Measurements from ENCODE around the gene NKX3-2. TPM values are rescaled to one million over a fixed set of nuclear protein-coding genes. Genes with fewer than 3 reads are reported as not detected.

NKX3-2 gene
- total and polyA plus RNA-seq, 2 experiments from 2014 or later: under 0.01 TPM; not detected in 1

DNA sequence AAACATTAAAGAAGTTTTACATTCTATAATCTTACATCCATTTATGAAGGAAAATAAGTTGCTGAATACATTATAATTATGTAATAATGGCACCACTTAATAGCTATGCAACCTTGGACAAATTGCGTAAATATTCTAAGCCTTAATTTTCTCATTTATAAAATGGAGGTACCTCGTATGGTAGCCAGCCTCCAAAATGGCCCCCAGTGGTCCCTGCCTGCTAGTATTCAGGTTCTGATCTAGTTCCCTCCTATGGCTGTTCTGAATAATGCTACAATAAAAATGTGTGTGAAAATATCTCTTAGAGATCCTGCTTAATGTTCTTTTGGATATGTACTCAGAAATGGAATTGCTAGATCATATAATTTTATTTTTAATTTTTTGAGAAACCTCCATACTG is 11.0 kb upstream of the NKX3-2 start:
- Histone ChIP-seq H3K9me2 (ENCODE audit: insufficient read depth) (no peaks in the 10 kb centered on the region), H2AFZ (no peak overlapping the region), H3K9ac (no peak overlapping the region), H3K36me3 (ENCODE audit: low read depth) (no peaks in the 10 kb centered on the region), H3K27ac (no peak overlapping the region), H3K4me1 (ENCODE audit: insufficient read depth) (peaks cover 16% of the 10 kb centered on the region), H3K27me3 (replicated peaks; ENCODE audit: insufficient read depth) (peaks cover 6% of the 10 kb centered on the region), H3K4me2 (ENCODE audit: unreplicated experiment) (no peak overlapping the region), H3K4me3 (no peak overlapping the region), H3K79me2 (ENCODE audit: insufficient read depth) (no peaks in the 10 kb centered on the region), H3F3A (ENCODE audit: insufficient read depth) (peaks cover 8% of the 10 kb centered on the region), H3K9me3 (ENCODE audit: low read depth) (no peaks in the 10 kb centered on the region), H4K20me1 (ENCODE audit: insufficient read depth) (no peaks in the 10 kb centered on the region)
- 19 to 35% methylated on average over 2 of the region's 2 CpGs for whole genome bisulfite sequencing, 2 experiments (ENCODE audit: low coverage in 1 of 2, low lambda C conversion rate in 2 of 2, missing lambda C conversion rate in 2 of 2)
- TF ChIP-seq EZH2 (IDR thresholded peaks at IDR 0.05; ENCODE audit: insufficient read depth, poor library complexity, severe bottlenecking) (no peak), EZH2phosphoT487 (IDR thresholded peaks at IDR 0.05; ENCODE audit: insufficient read depth, low read depth) (no peak)
- in situ Hi-C loops (cut with MboI): loop anchor here (10.0 kb wide), 1 partner anchor 821 kb away; no protein-coding TSS in a partner anchor
- DNase-seq: no peak

DNA sequence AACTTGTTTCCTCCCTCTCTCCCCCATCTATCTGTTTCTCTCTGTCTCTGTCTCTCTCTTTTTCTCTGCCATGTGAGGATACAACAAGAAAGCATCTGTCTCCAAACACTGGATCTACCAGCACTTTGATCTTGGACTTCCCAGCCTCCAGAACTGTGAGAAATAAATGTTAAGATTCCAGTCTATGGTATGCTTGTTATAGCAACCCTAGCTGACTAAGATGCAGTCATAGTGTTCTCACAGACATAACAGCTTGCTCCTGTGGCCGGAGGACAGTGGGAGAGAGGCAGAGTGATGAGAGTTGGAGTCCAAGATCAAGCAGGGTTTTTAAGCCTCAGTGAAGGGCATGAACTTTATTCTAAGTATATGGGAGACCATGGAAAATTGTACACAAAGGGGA is 8.8 kb upstream of the NKX3-2 start:
- no peak overlapping the region for H3K4me2 ChIP-seq (ENCODE audit: unreplicated experiment)
- no peaks in the 10 kb centered on the region for H4K20me1 ChIP-seq (ENCODE audit: insufficient read depth)
- TF ChIP-seq EZH2 (IDR thresholded peaks at IDR 0.05; ENCODE audit: insufficient read depth, poor library complexity, severe bottlenecking) (no peak), EZH2phosphoT487 (IDR thresholded peaks at IDR 0.05; ENCODE audit: insufficient read depth, low read depth) (no peak)
- no peak overlapping the region for H3K9ac ChIP-seq
- in situ Hi-C loops (cut with MboI): loop anchor here (5.0 to 10.0 kb wide), 2 partner anchors 701 to 818 kb away; no protein-coding TSS in a partner anchor
- H3K9me3 ChIP-seq (ENCODE audit: low read depth): no peaks in the 10 kb centered on the region
- no peak overlapping the region for H2AFZ ChIP-seq
- no peak for DNase-seq
- H3K27ac ChIP-seq: no peak overlapping the region
- 57 to 83% methylated on average over 1 of the region's 1 CpG for WGBS, 2 experiments (ENCODE audit: low coverage in 1 of 2, low lambda C conversion rate in 2 of 2, missing lambda C conversion rate in 2 of 2)
- H3K36me3 ChIP-seq (ENCODE audit: low read depth): no peaks in the 10 kb centered on the region
- no peaks in the 10 kb centered on the region for H3K9me2 ChIP-seq (ENCODE audit: insufficient read depth)
- H3F3A ChIP-seq (ENCODE audit: insufficient read depth): no peaks in the 10 kb centered on the region
- no peaks in the 10 kb centered on the region for H3K79me2 ChIP-seq (ENCODE audit: insufficient read depth)
- H3K4me3 ChIP-seq: no peak overlapping the region
- H3K4me1 ChIP-seq (ENCODE audit: insufficient read depth): no peaks in the 10 kb centered on the region
- peaks cover 22% of the 10 kb centered on the region for H3K27me3 ChIP-seq (replicated peaks; ENCODE audit: insufficient read depth)

DNA sequence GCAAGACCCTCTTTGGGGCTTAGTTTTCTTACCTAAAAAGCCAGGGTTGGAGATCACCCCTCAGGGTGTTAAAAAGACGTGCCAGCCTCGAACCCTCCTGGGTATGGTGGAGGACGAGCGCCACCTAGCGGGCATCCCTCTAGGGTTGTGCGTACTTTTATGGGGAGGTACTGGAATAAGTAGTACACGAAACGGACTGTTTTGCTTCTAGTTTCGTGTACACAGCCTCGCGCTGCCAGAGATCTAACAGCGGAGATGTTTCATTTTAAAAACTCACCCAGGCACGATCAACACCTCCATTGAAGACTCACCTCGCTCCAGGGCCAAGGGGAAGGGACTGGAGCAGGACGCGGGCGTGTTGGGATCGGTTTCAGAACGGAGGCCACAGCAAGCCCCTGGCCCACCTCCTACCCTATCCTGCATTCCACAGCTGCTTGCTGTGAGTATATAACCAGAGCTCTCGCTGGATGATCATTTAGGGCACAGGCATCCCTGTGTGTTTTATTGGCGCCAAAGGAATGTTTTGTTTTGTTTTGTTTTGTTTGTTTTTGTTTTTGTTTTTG is 4.8 kb upstream of the NKX3-2 start:
- H3K27me3 ChIP-seq (replicated peaks; ENCODE audit: insufficient read depth): peaks cover 53% of the 10 kb centered on the region
- no peaks in the 10 kb centered on the region for H4K20me1 ChIP-seq (ENCODE audit: insufficient read depth)
- peak overlapping the region; percentile 74 for H3K4me3 ChIP-seq
- in situ Hi-C loops (cut with MboI): no loop called here
- H3K4me2 ChIP-seq (ENCODE audit: unreplicated experiment): peak overlapping the region; percentile 94
- peak overlapping the region; percentile 90 for H2AFZ ChIP-seq
- peak; percentile 74 for DNase-seq
- H3K79me2 ChIP-seq (ENCODE audit: insufficient read depth): no peaks in the 10 kb centered on the region
- no peaks in the 10 kb centered on the region for H3K9me2 ChIP-seq (ENCODE audit: insufficient read depth)
- H3K4me1 ChIP-seq (ENCODE audit: insufficient read depth): no peaks in the 10 kb centered on the region; the same call in 1 of the 2 replicates
- 8 to 9% methylated on average over 21 of the region's 21 CpGs for WGBS, 2 experiments (ENCODE audit: low coverage in 1 of 2, low lambda C conversion rate in 2 of 2, missing lambda C conversion rate in 2 of 2)
- TF ChIP-seq EZH2phosphoT487 (IDR thresholded peaks at IDR 0.05; ENCODE audit: insufficient read depth, low read depth) (no peak), EZH2 (IDR thresholded peaks at IDR 0.05; ENCODE audit: insufficient read depth, poor library complexity, severe bottlenecking) (no peak)
- no peaks in the 10 kb centered on the region for H3K36me3 ChIP-seq (ENCODE audit: low read depth)
- H3F3A ChIP-seq (ENCODE audit: insufficient read depth): no peaks in the 10 kb centered on the region
- no peak overlapping the region for H3K9ac ChIP-seq
- no peak overlapping the region for H3K27ac ChIP-seq
- H3K9me3 ChIP-seq (ENCODE audit: low read depth): no peaks in the 10 kb centered on the region

DNA sequence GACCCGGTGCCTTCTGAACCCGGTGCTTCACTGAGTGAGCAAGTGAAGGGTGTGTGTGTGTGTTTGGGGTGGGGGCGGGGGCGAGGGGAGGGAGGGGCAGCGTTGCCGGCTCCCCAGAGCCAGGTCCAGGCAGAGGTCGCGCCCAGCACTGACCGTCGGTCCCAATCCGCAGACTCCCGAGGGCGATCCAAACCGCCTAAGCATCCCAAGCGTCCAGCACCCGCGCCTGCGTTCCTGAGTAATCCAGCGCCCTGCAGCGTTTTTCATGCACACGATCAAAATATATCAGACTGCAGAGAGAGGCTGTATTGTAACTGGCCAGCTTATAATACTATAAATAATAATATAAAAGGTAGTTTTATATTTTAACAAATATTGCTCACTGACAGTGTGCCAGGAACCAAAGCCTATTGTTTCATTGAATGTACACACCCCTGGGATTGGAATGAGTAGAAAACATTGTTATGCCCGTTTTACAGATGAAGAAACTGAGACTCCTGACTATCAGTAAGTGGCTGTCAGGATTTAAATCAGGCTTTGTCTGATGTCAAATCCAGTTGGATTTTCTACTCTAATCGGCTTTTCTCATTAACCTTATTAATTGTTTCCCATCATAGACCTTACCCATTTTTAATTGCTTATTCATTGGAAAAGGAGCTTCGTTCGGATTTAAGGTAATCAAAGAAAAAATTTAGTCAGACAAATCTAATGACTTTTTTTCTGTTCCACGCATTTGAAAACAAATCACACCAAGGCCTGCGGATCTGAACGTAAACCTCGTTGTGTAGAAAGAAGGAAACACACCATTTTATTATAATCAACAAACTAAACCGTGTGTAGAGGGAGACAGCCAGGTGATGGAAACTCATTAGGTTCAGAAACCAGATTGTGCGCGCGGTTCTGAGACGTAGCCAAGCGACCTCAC is 4.0 kb upstream of the NKX3-2 start:
- Histone ChIP-seq H3K79me2 (ENCODE audit: insufficient read depth) (no peaks in the 10 kb centered on the region), H3K36me3 (ENCODE audit: low read depth) (no peaks in the 10 kb centered on the region), H3K4me3 (peak overlapping the region; percentile 74; the same call in 1 of the 2 replicates), H3K27me3 (replicated peaks; ENCODE audit: insufficient read depth) (peaks cover 53% of the 10 kb centered on the region), H3K9ac (no peak overlapping the region), H2AFZ (no peak overlapping the region; the same call in 1 of the 2 replicates), H3F3A (ENCODE audit: insufficient read depth) (no peaks in the 10 kb centered on the region), H3K27ac (no peak overlapping the region), H3K4me1 (ENCODE audit: insufficient read depth) (no peaks in the 10 kb centered on the region; the same call in 1 of the 2 replicates), H3K4me2 (ENCODE audit: unreplicated experiment) (peak overlapping the region; percentile 94), H3K9me3 (ENCODE audit: low read depth) (no peaks in the 10 kb centered on the region), H3K9me2 (ENCODE audit: insufficient read depth) (no peaks in the 10 kb centered on the region), H4K20me1 (ENCODE audit: insufficient read depth) (no peaks in the 10 kb centered on the region)
- peak; percentile 39 for DNase-seq
- 5 to 6% methylated on average over 28 to 29 of the region's 35 CpGs for WGBS, 2 experiments (ENCODE audit: low coverage in 1 of 2, low lambda C conversion rate in 2 of 2, missing lambda C conversion rate in 2 of 2)
- in situ Hi-C loops (cut with MboI): no loop called here
- TF ChIP-seq EZH2 (IDR thresholded peaks at IDR 0.05; ENCODE audit: insufficient read depth, poor library complexity, severe bottlenecking): peak; percentile 78
- 0 out of 2 replicates have a peak, but pooled peaks have one; percentile 23 for TF ChIP-seq EZH2phosphoT487 (IDR thresholded peaks at IDR 0.05; ENCODE audit: insufficient read depth, low read depth)
